Heart left ventricle (tissue), 13 donors: ENCODE measurements around the gene ANKRD35.

Experiments used
- CTCF ChIP-seq, 12 donors: fragments of 200-600 bp; sonication (generic) in 4 of 12; IDR thresholded peaks; one replicate each; pipeline versions ENCODE4 v1.5.0 to v1.8.0; 2018 to 2022; ENCODE audit warnings: antibody characterized with exemption in 12 of 12, mild to moderate bottlenecking in 5 of 12
- POLR2A ChIP-seq, 2 donors: fragments of 450-650 bp; IDR thresholded peaks; one replicate each; pipeline ENCODE4 v1.6.1; 2017; ENCODE audit warnings: antibody characterized with exemption in 2 of 2, mild to moderate bottlenecking in 2 of 2, moderate library complexity in 2 of 2
- donor health status: ischemic (EF 13 %, LVEDD 7.1; RV severe dilation, severe dysfunction).
- donor health status: DM: no; HTN: yes; CAD: no.
- donor health status: DM: no; HTN: no; CAD: no.
- donor health status: ischemic (EF 25% LVEDD 6.9; RV normal size, moderate dysfunction).
- donor health status: ischemic (EF 25% LVEDD 5.7; RV mildly dilated, moderate dysfunction).
- donor health status: ischemic (EF 35%, LVEDD 5.7; RV mildly dilated, moderate dysfunction).
- donor health status: nonischemic (EF 11% LVEDD 7.7; RV severe dilation, severe dysfunction).
- donor health status: DM: yes; HTN: yes; CAD: no.
- donor health status: PGD.
- donor health status: ischemic (EF 29% LVEDD 5.4; RV normal size, mild dysfunction).
- donor health status: nonischemic (EF 23%, LVEDD 6.1; RV moderate dilation, normal function).

- no peak for TF ChIP-seq CTCF (IDR thresholded peaks at IDR 0.05)
- TF ChIP-seq POLR2A (IDR thresholded peaks at IDR 0.05): no peak
These were observed 36.6 kb upstream of the ANKRD35 start for GRCh38 chr1:145922266-145922665.
